NCI-H146 (cell line): ENCODE data around the gene OR4S1.
"Not testable (repeated sequence)": the region's sequence is repeated elsewhere in the genome, so short reads cannot be mapped to it uniquely, and the experiment has no call there.

Experiments
- DNase-seq: peaks from one replicate; lab custom pipeline; 2025; lab: John Stamatoyannopoulos, UW

OR4S1 gene

DNA sequence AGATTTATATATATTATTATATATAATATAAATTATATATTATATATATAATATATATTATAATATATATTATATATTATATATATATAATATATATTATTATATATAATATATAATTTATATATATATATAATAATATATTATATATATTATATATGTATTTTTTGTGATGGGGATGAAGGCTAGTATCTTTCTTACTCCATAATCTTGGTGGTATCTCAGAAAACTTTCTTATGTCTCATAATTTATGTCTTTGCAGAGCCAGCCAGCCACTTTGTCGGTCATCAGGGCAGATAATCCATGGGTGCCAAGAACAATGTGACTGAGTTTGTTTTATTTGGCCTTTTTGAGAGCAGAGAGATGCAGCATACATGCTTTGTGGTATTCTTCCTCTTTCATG is at the start of gene OR4S1:
Gene OR4S1 (plus strand): TSS at position 301 of the 400 bp plus-strand sequence. CDS start 0 bp downstream, at position 301.
- no peak for DNase-seq

DNA sequence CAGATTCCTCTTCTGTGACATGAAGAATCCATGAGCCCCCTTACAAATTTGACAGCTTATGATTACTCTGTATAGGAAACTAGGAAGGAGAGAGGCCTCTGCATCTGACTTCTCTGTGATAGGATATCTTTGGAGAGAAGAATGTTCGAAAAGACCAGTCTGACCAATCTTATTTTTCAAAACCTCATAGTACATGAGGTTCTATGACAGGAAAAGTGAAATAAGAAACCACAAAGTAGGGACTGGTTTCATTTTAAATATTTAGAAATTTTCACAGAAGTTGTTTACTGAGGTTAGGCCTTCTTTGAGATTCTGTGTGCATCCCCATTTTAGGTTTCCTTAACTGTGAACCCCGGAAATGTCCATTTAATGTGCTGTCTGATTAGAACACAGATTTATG is 44.4 kb upstream of the OR4S1 start:
- no peak for DNase-seq

- DNase-seq: no peak
Observed at GRCh38 chr11:48263423-48263911, 42.6 kb upstream of the OR4S1 start, which contains the start of gene OR4X1. OR4X1 (plus strand) TSS chr11:48263861; CDS start chr11:48263861, 0 bp downstream.

GRCh38 chr11:48270621-48271020 is 35.4 kb upstream of the OR4S1 start:
- DNase-seq: no peak

DNA sequence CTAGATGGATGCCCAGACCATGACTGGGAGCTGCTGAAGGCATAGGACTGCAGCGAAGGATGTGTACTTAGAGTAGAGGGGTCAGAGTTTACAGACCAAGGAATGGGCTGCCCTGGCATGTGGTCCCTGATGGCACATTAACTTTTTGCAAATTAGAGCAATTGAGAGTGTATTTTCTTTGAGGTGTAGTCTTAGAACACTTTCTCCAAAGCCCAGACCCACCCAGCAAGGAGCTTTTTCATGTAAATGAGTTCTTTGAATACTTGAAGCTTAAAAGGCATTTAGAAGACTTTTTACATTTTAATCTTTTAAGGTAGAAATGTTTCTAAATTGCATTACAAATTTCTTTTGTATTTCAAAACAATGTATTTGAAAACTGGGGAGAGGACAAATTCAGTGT is 33.4 kb upstream of the OR4S1 start:
- DNase-seq: no peak

- DNase-seq: peak; percentile 37
Observed at GRCh38 chr11:48307760-48308386, 1.9 kb downstream of the OR4S1 start.

DNA sequence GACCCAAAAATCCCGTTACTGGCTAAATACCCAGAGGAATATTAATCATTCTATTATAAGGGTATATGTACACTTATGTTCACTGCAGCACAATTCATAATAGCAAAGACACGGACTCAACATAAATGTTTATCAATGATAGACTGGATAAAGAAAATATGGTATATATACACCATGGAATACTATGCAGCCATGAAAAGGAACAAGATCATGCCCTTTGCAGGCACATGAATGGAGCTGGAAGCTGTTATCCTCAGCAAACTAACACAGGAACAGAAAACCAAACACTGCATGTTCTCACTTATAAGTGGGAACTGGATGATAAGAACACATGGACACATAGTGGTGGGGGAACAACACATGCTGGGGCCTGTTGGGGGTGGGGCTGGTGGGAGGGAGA is 7.6 kb downstream of the OR4S1 start:
- DNase-seq: not testable (repeated sequence)

GRCh38 chr11:48319813-48320212 is 13.8 kb downstream of the OR4S1 start:
- DNase-seq: not testable (repeated sequence)

DNA sequence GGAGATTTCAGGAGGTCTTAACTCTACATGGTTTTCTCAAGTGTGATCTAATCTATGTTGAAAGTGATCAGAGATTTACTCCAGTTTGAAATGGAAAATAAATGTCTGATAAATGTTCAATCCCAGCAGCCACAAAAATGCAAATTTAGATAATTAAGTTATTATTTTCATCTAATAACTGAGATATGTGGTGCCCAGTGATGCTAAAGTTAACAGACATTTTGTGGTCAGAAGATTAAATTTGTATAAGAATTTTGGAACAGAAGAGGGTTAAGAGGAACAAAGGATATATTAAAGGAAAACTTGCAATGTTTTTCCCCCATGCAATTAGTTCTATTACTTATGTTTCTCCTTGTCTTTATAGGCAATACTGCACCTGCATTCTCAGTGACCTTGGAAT is 18.6 kb downstream of the OR4S1 start, which contains the start of gene OR4C3:
Gene OR4C3 (plus strand): TSS at position 301 of the 400 bp plus-strand sequence. CDS start 102 bp downstream, outside the sequence.
- DNase-seq: not testable (repeated sequence)

GRCh38 chr11:48341466-48341865 is 35.4 kb downstream of the OR4S1 start:
- no peak for DNase-seq

- DNase-seq: not testable (repeated sequence)
Observed at GRCh38 chr11:48342505-48342904, 36.5 kb downstream of the OR4S1 start.

DNA sequence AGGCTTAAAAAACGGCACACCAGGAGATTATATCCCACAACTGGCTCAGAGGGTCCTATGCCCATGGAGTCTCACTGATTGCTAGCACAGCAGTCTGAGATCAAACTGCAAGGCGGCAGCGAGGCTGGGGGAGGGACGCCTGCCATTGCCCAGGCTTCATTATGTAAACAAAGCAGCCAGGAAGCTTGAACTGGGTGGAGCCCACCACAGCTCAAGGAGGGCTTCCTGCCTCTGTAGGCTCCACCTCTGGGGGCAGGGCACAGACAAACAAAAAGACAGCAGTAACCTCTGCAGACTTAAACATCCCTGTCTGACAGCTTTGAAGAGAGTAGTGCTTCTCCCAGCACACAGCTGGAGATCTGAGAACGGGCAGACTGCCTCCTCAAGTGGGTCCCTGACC is 40.3 kb downstream of the OR4S1 start:
- DNase-seq: not testable (repeated sequence)

- DNase-seq: no peak
Observed at GRCh38 chr11:48354013-48354412, 48.0 kb downstream of the OR4S1 start.

DNA sequence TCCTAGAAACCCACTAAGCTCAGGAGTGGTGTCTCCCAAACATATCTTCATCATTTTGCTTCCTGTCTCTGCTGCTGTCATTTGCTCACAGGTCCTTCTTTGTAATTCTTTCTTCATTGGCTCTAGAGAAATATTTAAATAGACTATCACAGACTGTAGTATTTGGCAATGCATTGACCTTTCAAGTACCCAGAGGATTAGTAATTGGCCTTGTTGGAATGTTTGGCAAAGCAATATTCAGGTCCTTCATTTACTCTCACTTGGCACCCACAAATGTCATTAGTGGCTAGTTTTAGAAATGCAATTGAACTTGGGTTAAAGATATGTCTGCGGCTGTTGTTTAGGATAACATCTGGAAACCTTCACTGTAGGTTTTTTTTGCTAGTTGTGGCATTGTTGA is 48.7 kb downstream of the OR4S1 start:
- DNase-seq: no peak
